ENCODE measurements around the gene ATP11A. TPM values are rescaled to one million over a fixed set of nuclear protein-coding genes. Genes with fewer than 3 reads are reported as not detected.

Gene ATP11A
- total RNA-seq, 1 experiment from 2014 or later = 65.3 TPM

DNA sequence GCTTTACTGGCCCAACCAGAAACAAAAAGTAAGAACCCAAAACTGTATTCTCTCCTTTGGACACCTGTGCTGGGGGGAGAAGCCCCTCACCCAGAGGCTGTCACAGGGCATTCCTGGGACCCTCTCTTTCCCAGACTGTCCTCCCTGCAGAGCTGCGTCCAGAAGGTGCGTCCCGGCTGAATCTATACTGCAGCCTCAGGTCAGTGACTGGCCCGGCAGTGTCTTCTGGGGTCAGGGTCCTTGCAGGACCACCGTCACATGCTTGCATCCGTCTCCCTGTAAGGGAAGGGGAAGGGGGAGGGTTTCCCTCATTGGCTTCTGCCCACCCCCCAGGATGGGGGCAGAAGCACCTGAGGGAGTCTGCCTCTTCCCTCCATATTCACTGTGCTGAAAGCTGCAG is 76.5 kb downstream of the ATP11A start:
- Histone ChIP-seq H3K4me1 (ENCODE audit: insufficient read depth, low read length) (0 out of 2 replicates have a peak, but pooled peaks cover 3% of the 10 kb centered on the region), H4K91ac (ENCODE audit: insufficient read length, low read depth, low read length) (no peak overlapping the region)

More for the DNA sequence above, 76.5 kb downstream of the ATP11A start:
- H2BK20ac ChIP-seq (ENCODE audit: low read depth, low read length, poor library complexity, severe bottlenecking) = no peak overlapping the region
- no peak overlapping the region for H3K9ac ChIP-seq (ENCODE audit: extremely low read depth, insufficient read length, low read length)
- H2BK15ac ChIP-seq (ENCODE audit: low read depth, low read length) = no peak overlapping the region
- no peaks in the 10 kb centered on the region for H3K27me3 ChIP-seq (ENCODE audit: insufficient read depth, low read length)
- WGBS (ENCODE audit: extremely low coverage, insufficient read length, low lambda C conversion rate) = no CpG with 5 or more reads among the region's 6 CpGs
- H4K20me1 ChIP-seq (ENCODE audit: control insufficient read depth, insufficient read depth, insufficient read length) = no peaks in the 10 kb centered on the region
- H3K18ac ChIP-seq (ENCODE audit: insufficient read length, low read depth, low read length) = no peak overlapping the region
- Mint-ChIP-seq H3K36me3 (ENCODE audit: insufficient read depth in 1 of 3, low read depth in 3 of 3) (peaks cover 0 to 4% (median 2%) of the 10 kb centered on the region in 3 experiments; a peak in 2 of 7 replicates), H3K27ac (no peak overlapping the region; a peak in 1 of 7 replicates), H3K9me3 (no peaks in the 10 kb centered on the region), H3K27me3 (ENCODE audit: low read depth) (no peaks in the 10 kb centered on the region), H3K4me1 (peaks cover 37 to 64% of the 10 kb centered on the region in 2 experiments), H3K4me3 (no peak overlapping the region)
- H2AFZ ChIP-seq (ENCODE audit: low read length) = no peak overlapping the region
- H4K8ac ChIP-seq (replicated peaks; ENCODE audit: insufficient read length, low read depth, low read length) = no peak overlapping the region
- H3K23ac ChIP-seq (ENCODE audit: insufficient read length, low read depth, low read length) = no peak overlapping the region
- H3K79me2 ChIP-seq (ENCODE audit: insufficient read depth, low read length) = no peaks in the 10 kb centered on the region; the same call in 1 of the 2 replicates
- no peak overlapping the region for H3K27ac ChIP-seq (ENCODE audit: insufficient read length, low read depth, low read length)
- H2BK120ac ChIP-seq (ENCODE audit: low read depth, low read length, poor library complexity, severe bottlenecking) = no peak overlapping the region
- TF ChIP-seq, protein P1, sequence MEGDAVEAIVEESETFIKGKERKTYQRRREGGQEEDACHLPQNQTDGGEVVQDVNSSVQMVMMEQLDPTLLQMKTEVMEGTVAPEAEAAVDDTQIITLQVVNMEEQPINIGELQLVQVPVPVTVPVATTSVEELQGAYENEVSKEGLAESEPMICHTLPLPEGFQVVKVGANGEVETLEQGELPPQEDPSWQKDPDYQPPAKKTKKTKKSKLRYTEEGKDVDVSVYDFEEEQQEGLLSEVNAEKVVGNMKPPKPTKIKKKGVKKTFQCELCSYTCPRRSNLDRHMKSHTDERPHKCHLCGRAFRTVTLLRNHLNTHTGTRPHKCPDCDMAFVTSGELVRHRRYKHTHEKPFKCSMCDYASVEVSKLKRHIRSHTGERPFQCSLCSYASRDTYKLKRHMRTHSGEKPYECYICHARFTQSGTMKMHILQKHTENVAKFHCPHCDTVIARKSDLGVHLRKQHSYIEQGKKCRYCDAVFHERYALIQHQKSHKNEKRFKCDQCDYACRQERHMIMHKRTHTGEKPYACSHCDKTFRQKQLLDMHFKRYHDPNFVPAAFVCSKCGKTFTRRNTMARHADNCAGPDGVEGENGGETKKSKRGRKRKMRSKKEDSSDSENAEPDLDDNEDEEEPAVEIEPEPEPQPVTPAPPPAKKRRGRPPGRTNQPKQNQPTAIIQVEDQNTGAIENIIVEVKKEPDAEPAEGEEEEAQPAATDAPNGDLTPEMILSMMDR (conservative IDR thresholded peaks at IDR 0.05) = no peak
- no peaks in the 10 kb centered on the region for H3K9me3 ChIP-seq (ENCODE audit: control insufficient read depth, low read depth, low read length)
- no peak overlapping the region for H2BK12ac ChIP-seq (ENCODE audit: insufficient read length, low read depth, low read length)
- no peak overlapping the region for H3K4ac ChIP-seq (ENCODE audit: low read depth, low read length)
- no peak overlapping the region for H3K4me2 ChIP-seq (ENCODE audit: insufficient read depth, insufficient read length, low read length)
- no peaks in the 10 kb centered on the region for H3K79me1 ChIP-seq (ENCODE audit: insufficient read depth, low read depth, low read length, poor library complexity, severe bottlenecking)
- DNase-seq = no peak
- no peak overlapping the region for H2AK5ac ChIP-seq (ENCODE audit: insufficient read length, low read length)
- H3K23me2 ChIP-seq (ENCODE audit: insufficient read length, low read depth, low read length, poor library complexity, severe bottlenecking) = no peaks in the 10 kb centered on the region
- no peak overlapping the region for H3T11ph ChIP-seq (ENCODE audit: low read length)
- H4K5ac ChIP-seq (ENCODE audit: insufficient read length, low read depth, low read length) = no peak overlapping the region
- no peak overlapping the region for H3K56ac ChIP-seq (ENCODE audit: insufficient read length, low read depth, low read length)
- no peak overlapping the region for H3K14ac ChIP-seq (ENCODE audit: insufficient read depth, low read length)
- H2BK5ac ChIP-seq (ENCODE audit: insufficient read length, low read length) = no peak overlapping the region

Measured in H9 (cell line).